Kidney glomerular epithelial cell (primary cell): ENCODE data around the gene GRIA3.

ENCODE experiments used
- DNase-seq: peaks from one replicate; lab custom pipeline; 2025; lab: John Stamatoyannopoulos, UW

Gene GRIA3

GRCh38 chrX:123193101-123193500, 9.0 kb downstream of the GRIA3 start:
- DNase-seq, result no peak

- DNase-seq, result no peak
Observed at GRCh38 chrX:123199338-123199737, 15.3 kb downstream of the GRIA3 start.

- DNase-seq, result no peak
Observed at GRCh38 chrX:123201720-123202119, 17.6 kb downstream of the GRIA3 start.

- DNase-seq, result no peak
Observed at GRCh38 chrX:123202523-123202922, 18.4 kb downstream of the GRIA3 start.

- no peak for DNase-seq
Observed at GRCh38 chrX:123203772-123204171, 19.7 kb downstream of the GRIA3 start.

- no peak for DNase-seq
Observed at GRCh38 chrX:123206176-123206575, 22.1 kb downstream of the GRIA3 start.

GRCh38 chrX:123210252-123210651, 26.2 kb downstream of the GRIA3 start:
- DNase-seq, result no peak

- no peak for DNase-seq
Observed at GRCh38 chrX:123215397-123216089, 31.5 kb downstream of the GRIA3 start.

- no peak for DNase-seq
Observed at GRCh38 chrX:123217077-123217476, 33.0 kb downstream of the GRIA3 start.

GRCh38 chrX:123217728-123218127, 33.6 kb downstream of the GRIA3 start:
- DNase-seq, result no peak

GRCh38 chrX:123219916-123220315, 35.8 kb downstream of the GRIA3 start:
- DNase-seq, result no peak

- DNase-seq, result no peak
Observed at GRCh38 chrX:123222920-123223319, 38.8 kb downstream of the GRIA3 start.

GRCh38 chrX:123223409-123223808, 39.3 kb downstream of the GRIA3 start:
- DNase-seq, result no peak

GRCh38 chrX:123223859-123224258, 39.8 kb downstream of the GRIA3 start:
- no peak for DNase-seq

- no peak for DNase-seq
Observed at GRCh38 chrX:123230798-123231197, 46.7 kb downstream of the GRIA3 start.

- DNase-seq, result no peak
Observed at GRCh38 chrX:123236859-123237258, 52.8 kb downstream of the GRIA3 start.

GRCh38 chrX:123237271-123237670, 53.2 kb downstream of the GRIA3 start:
- DNase-seq, result no peak

- no peak for DNase-seq
Observed at GRCh38 chrX:123254457-123254856, 70.4 kb downstream of the GRIA3 start.

- DNase-seq, result no peak
Observed at GRCh38 chrX:123256378-123256777, 72.3 kb downstream of the GRIA3 start.

GRCh38 chrX:123260920-123261418, 76.9 kb downstream of the GRIA3 start:
- DNase-seq, result no peak

GRCh38 chrX:123263270-123263669, 79.2 kb downstream of the GRIA3 start:
- DNase-seq, result no peak

GRCh38 chrX:123263747-123264146, 79.7 kb downstream of the GRIA3 start:
- no peak for DNase-seq

GRCh38 chrX:123267220-123267619, 83.1 kb downstream of the GRIA3 start:
- DNase-seq, result no peak

- DNase-seq, result no peak
Observed at GRCh38 chrX:123271902-123272301, 87.8 kb downstream of the GRIA3 start.
